BE2C (cell line): ENCODE results near the gene CCDC92B.

Experiments
- DNase-seq: peaks from one replicate; pipeline ENCODE4 v3.0.0-alpha.2; 2020
- H3K27me3 ChIP-seq: fragments of 250-450 bp; sonication (Bioruptor Pico); 2 replicates; pipeline ENCODE4 v1.5.1; 2020; ENCODE audit warnings: mild to moderate bottlenecking
- H3K36me3 ChIP-seq: fragments of 250-450 bp; sonication (Bioruptor Pico); 2 replicates; pipeline ENCODE4 v1.5.1; 2020; ENCODE audit warnings: mild to moderate bottlenecking
- H3K4me1 ChIP-seq: fragments of 250-450 bp; sonication (Bioruptor Pico); 2 replicates; pipeline ENCODE4 v1.5.1; 2020
- H3K4me3 ChIP-seq: 2 replicates; pipeline ENCODE4 v1.5.1; 2011; ENCODE audit warnings: low read depth, low read length
- H3K9me3 ChIP-seq: fragments of 250-450 bp; sonication (Bioruptor Pico); 2 replicates; pipeline ENCODE4 v1.5.1; 2020
- CTCF ChIP-seq: IDR thresholded peaks from 2 replicates; pipeline ENCODE4 v1.5.1; 2012; ENCODE audit warnings: mild to moderate bottlenecking, low read depth, low read length

The CCDC92B gene

GRCh38 chr17:2779545-2779944, 30.1 kb upstream of the CCDC92B start:
- Histone ChIP-seq H3K4me3 (no peak overlapping the region), H3K9me3 (no peaks in the 10 kb centered on the region), H3K4me1 (no peaks in the 10 kb centered on the region), H3K36me3 (no peaks in the 10 kb centered on the region), H3K27me3 (no peaks in the 10 kb centered on the region)
- no peak for TF ChIP-seq CTCF
- DNase-seq = no peak

GRCh38 chr17:2778489-2778888, 29.0 kb upstream of the CCDC92B start:
- no peaks in the 10 kb centered on the region for H3K4me1 ChIP-seq
- H3K9me3 ChIP-seq = no peaks in the 10 kb centered on the region
- DNase-seq = no peak
- no peak overlapping the region for H3K4me3 ChIP-seq
- no peaks in the 10 kb centered on the region for H3K27me3 ChIP-seq
- no peaks in the 10 kb centered on the region for H3K36me3 ChIP-seq
- no peak for TF ChIP-seq CTCF

GRCh38 chr17:2777242-2777867, 27.9 kb upstream of the CCDC92B start:
- Histone ChIP-seq H3K4me3 (peak overlapping the region; percentile 60), H3K27me3 (no peaks in the 10 kb centered on the region), H3K36me3 (no peaks in the 10 kb centered on the region), H3K9me3 (no peaks in the 10 kb centered on the region), H3K4me1 (no peaks in the 10 kb centered on the region)
- no peak for DNase-seq
- TF ChIP-seq CTCF = no peak

- DNase-seq = peak; percentile 44
- Histone ChIP-seq H3K9me3 (no peaks in the 10 kb centered on the region), H3K36me3 (no peaks in the 10 kb centered on the region), H3K4me1 (no peaks in the 10 kb centered on the region), H3K4me3 (peak overlapping the region; percentile 60), H3K27me3 (no peaks in the 10 kb centered on the region)
- no peak for TF ChIP-seq CTCF
These were observed 27.3 kb upstream of the CCDC92B start for GRCh38 chr17:2776589-2777241.

GRCh38 chr17:2775206-2775605, 25.8 kb upstream of the CCDC92B start:
- DNase-seq = no peak
- no peaks in the 10 kb centered on the region for H3K27me3 ChIP-seq
- no peaks in the 10 kb centered on the region for H3K4me1 ChIP-seq
- no peak overlapping the region for H3K4me3 ChIP-seq
- TF ChIP-seq CTCF = no peak
- no peaks in the 10 kb centered on the region for H3K9me3 ChIP-seq
- H3K36me3 ChIP-seq = no peaks in the 10 kb centered on the region

- no peak for TF ChIP-seq CTCF
- Histone ChIP-seq H3K4me3 (no peak overlapping the region), H3K27me3 (no peaks in the 10 kb centered on the region; the same call in 1 of the 2 replicates), H3K36me3 (no peaks in the 10 kb centered on the region), H3K4me1 (no peaks in the 10 kb centered on the region), H3K9me3 (no peaks in the 10 kb centered on the region)
- no peak for DNase-seq
These were observed 20.7 kb upstream of the CCDC92B start for GRCh38 chr17:2770129-2770528.
